Measurements from ENCODE around the gene PIK3R1. TPM values are rescaled to one million over a fixed set of nuclear protein-coding genes. Genes with fewer than 3 reads are reported as not detected.
A peak's percentile ranks its signal among the peaks of the same experiment; 100 is the strongest.
"Not testable (repeated sequence)": the region's sequence is repeated elsewhere in the genome, so short reads cannot be mapped to it uniquely, and the experiment has no call there.

Gene PIK3R1
- total RNA-seq, 1 experiment from 2014 or later, result 151 TPM

DNA sequence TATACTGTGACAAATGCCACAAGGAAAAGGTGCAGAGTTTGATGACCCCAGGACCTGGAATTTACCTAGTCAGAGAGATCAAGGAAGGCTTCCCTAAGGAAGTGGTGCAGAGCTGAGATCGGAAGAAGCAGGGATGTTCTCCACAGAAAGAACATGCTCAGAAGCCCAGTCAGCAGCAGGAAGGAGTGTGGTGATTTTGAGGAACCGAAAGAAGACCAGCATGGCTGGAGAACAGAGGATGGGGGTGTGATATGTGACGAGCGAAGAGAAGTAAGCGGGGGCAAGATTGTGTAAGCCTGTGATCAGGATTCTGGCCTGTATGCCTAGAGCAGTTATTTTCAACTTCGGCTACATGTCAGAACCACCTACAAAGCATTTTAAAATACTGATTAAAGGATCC lies 18.7 kb upstream of the PIK3R1 start:
- Mint-ChIP-seq H3K4me1 (ENCODE audit: insufficient read depth, unreplicated experiment) (peaks cover 5% of the 10 kb centered on the region), H3K27ac (ENCODE audit: low read depth, unreplicated experiment) (no peak overlapping the region), H3K36me3 (ENCODE audit: insufficient read depth, unreplicated experiment) (no peaks in the 10 kb centered on the region), H3K27me3 (ENCODE audit: insufficient read depth, unreplicated experiment) (no peaks in the 10 kb centered on the region), H3K9me3 (ENCODE audit: unreplicated experiment) (no peaks in the 10 kb centered on the region), H3K4me3 (ENCODE audit: unreplicated experiment) (no peak overlapping the region)
- BruUV-seq (replicated peaks), result no TSS peak
- DNase-seq (ENCODE audit: unreplicated experiment), result no peak
- CTCF ChIA-PET, result interaction anchor here (0.6 kb wide), 1 partner anchor 163 kb away, joined by 3 read pairs; no protein-coding TSS in a partner anchor
- intact Hi-C loops (cut with micrococcal nuclease), result no loop called here
- TF ChIP-seq CTCF (IDR thresholded peaks at IDR 0.05; ENCODE audit: unreplicated experiment), result no peak
- POLR2A ChIA-PET, result no interaction called here

GRCh38 chr5:68200288-68200687 lies 15.3 kb upstream of the PIK3R1 start:
- Mint-ChIP-seq H3K27me3 (ENCODE audit: insufficient read depth, unreplicated experiment) (no peaks in the 10 kb centered on the region), H3K4me1 (ENCODE audit: insufficient read depth, unreplicated experiment) (no peaks in the 10 kb centered on the region), H3K36me3 (ENCODE audit: insufficient read depth, unreplicated experiment) (no peaks in the 10 kb centered on the region), H3K27ac (ENCODE audit: low read depth, unreplicated experiment) (no peak overlapping the region), H3K9me3 (ENCODE audit: unreplicated experiment) (no peaks in the 10 kb centered on the region), H3K4me3 (ENCODE audit: unreplicated experiment) (no peak overlapping the region)
- no TSS peak for BruUV-seq (replicated peaks)
- intact Hi-C loops (cut with micrococcal nuclease), result no loop called here
- no peak for DNase-seq (ENCODE audit: unreplicated experiment)
- ChIA-PET CTCF (interaction anchor here (0.6 kb wide), 1 partner anchor 348 kb away, joined by 3 read pairs; no protein-coding TSS in a partner anchor), POLR2A (interaction anchor here (0.6 to 1.1 kb wide), 2 partner anchors 23 to 618 kb away, joined by 3 read pairs; no protein-coding TSS in a partner anchor)
- no peak for TF ChIP-seq CTCF (IDR thresholded peaks at IDR 0.05; ENCODE audit: unreplicated experiment)

GRCh38 chr5:68210654-68211053 lies 4.9 kb upstream of the PIK3R1 start:
- H3K27me3 Mint-ChIP-seq (ENCODE audit: insufficient read depth, unreplicated experiment); H3K4me3 Mint-ChIP-seq (ENCODE audit: unreplicated experiment); DNase-seq (ENCODE audit: unreplicated experiment); H3K27ac Mint-ChIP-seq (ENCODE audit: low read depth, unreplicated experiment); BruUV-seq (replicated peaks); H3K36me3 Mint-ChIP-seq (ENCODE audit: insufficient read depth, unreplicated experiment); POLR2A ChIA-PET; H3K4me1 Mint-ChIP-seq (ENCODE audit: insufficient read depth, unreplicated experiment): not testable (repeated sequence)
- intact Hi-C loops (cut with micrococcal nuclease), result loop anchor here (10.0 kb wide), 1 partner anchor 396 kb away; no protein-coding TSS in a partner anchor
- peaks cover 17% of the 10 kb centered on the region for H3K9me3 Mint-ChIP-seq (ENCODE audit: unreplicated experiment)
- CTCF ChIA-PET, result interaction anchor here (1.8 kb wide), 1 partner anchor 13 kb away, joined by 5 read pairs; no protein-coding TSS in a partner anchor

- CTCF ChIA-PET, result interaction anchor here (0.6 to 3.0 kb wide), 9 partner anchors 9 to 1055 kb away, joined by 3 to 15 read pairs (median 4); no protein-coding TSS in a partner anchor
- Mint-ChIP-seq H3K27me3 (ENCODE audit: insufficient read depth, unreplicated experiment) (no peaks in the 10 kb centered on the region), H3K27ac (ENCODE audit: low read depth, unreplicated experiment) (peak overlapping the region; percentile 87), H3K4me3 (ENCODE audit: unreplicated experiment) (peak overlapping the region; percentile 92), H3K4me1 (ENCODE audit: insufficient read depth, unreplicated experiment) (peaks cover 14% of the 10 kb centered on the region), H3K36me3 (ENCODE audit: insufficient read depth, unreplicated experiment) (peaks cover 14% of the 10 kb centered on the region), H3K9me3 (ENCODE audit: unreplicated experiment) (peaks cover 10% of the 10 kb centered on the region)
- POLR2A ChIA-PET, result interaction anchor here (0.6 to 10.4 kb wide), 41 partner anchors 11 to 967 kb away, joined by 3 to 151 read pairs (median 5); no protein-coding TSS in a partner anchor
- no peak for DNase-seq (ENCODE audit: unreplicated experiment)
- no peak for TF ChIP-seq CTCF (IDR thresholded peaks at IDR 0.05; ENCODE audit: unreplicated experiment)
- intact Hi-C loops (cut with micrococcal nuclease), result loop anchor here (1.0 to 10.0 kb wide), 5 partner anchors 38 to 968 kb away; no protein-coding TSS in a partner anchor
- BruUV-seq (replicated peaks), result TSS peak; percentile 53
Observed at GRCh38 chr5:68214482-68215207, 911 bp upstream of the PIK3R1 start.

Data from MCF 10A (cell line).